ENCODE data around the gene SH2D6. TPM values are rescaled to one million over a fixed set of nuclear protein-coding genes. Genes with fewer than 3 reads are reported as not detected.

The SH2D6 gene
- total and polyA plus RNA-seq, 8 donors: 0.42 to 1.3 (median 0.80) TPM

- Histone ChIP-seq H3K27me3 (no peaks in the 10 kb centered on the region), H3K9me3 (no peaks in the 10 kb centered on the region), H3K4me1 (peaks cover 18 to 42% of the 10 kb centered on the region in 2 donors), H3K36me3 (no peaks in the 10 kb centered on the region), H3K27ac (no peak overlapping the region), H3K4me3 (no peak overlapping the region)
- ATAC-seq: no peak
- intact Hi-C loops (cut with DNase I): no loop called here
- DNase-seq: no peak
- no peak for TF ChIP-seq CTCF (IDR thresholded peaks at IDR 0.05)
These were observed 5.0 kb downstream of the SH2D6 start for GRCh38 chr2:85423525-85423924.

GRCh38 chr2:85425588-85425987 is 7.1 kb downstream of the SH2D6 start:
- no peak for TF ChIP-seq CTCF (IDR thresholded peaks at IDR 0.05)
- Histone ChIP-seq H3K4me1 (peaks cover 7 to 33% of the 10 kb centered on the region in 2 donors), H3K27me3 (no peaks in the 10 kb centered on the region), H3K4me3 (no peak overlapping the region), H3K9me3 (no peaks in the 10 kb centered on the region), H3K27ac (no peak overlapping the region), H3K36me3 (no peaks in the 10 kb centered on the region)
- no peak for ATAC-seq
- no peak for DNase-seq
- intact Hi-C loops (cut with DNase I): loop anchor here in 1 of 2 donors (5.0 kb wide), 1 partner anchor 112 kb away; the partner anchor contains the start of gene MAT2A

GRCh38 chr2:85427300-85427835 is 8.9 kb downstream of the SH2D6 start:
- DNase-seq: no peak
- no peak for TF ChIP-seq CTCF (IDR thresholded peaks at IDR 0.05)
- no peak overlapping the region for H3K4me3 ChIP-seq
- no peaks in the 10 kb centered on the region for H3K27me3 ChIP-seq
- ATAC-seq: peak; percentile 16
- H3K36me3 ChIP-seq: no peaks in the 10 kb centered on the region
- H3K27ac ChIP-seq: no peak overlapping the region
- intact Hi-C loops (cut with DNase I): loop anchor here in 1 of 2 donors (5.0 kb wide), 1 partner anchor 110 kb away; the partner anchor contains the start of gene MAT2A
- H3K9me3 ChIP-seq: no peaks in the 10 kb centered on the region
- H3K4me1 ChIP-seq: peaks cover 0 to 22% of the 10 kb centered on the region in 2 donors

- DNase-seq (no peak), ATAC-seq (peak; percentile 20)
- intact Hi-C loops (cut with DNase I): loop anchor here in 1 of 2 donors (5.0 kb wide), 1 partner anchor 109 kb away; the partner anchor contains the start of gene MAT2A
- Histone ChIP-seq H3K9me3 (no peaks in the 10 kb centered on the region), H3K4me1 (peaks cover under 1 to 26% of the 10 kb centered on the region in 2 donors), H3K4me3 (no peak overlapping the region), H3K36me3 (no peaks in the 10 kb centered on the region), H3K27me3 (no peaks in the 10 kb centered on the region), H3K27ac (peak overlapping the region in 1 of 2 donors; percentile 43)
- no peak for TF ChIP-seq CTCF (IDR thresholded peaks at IDR 0.05)
These were observed 9.9 kb downstream of the SH2D6 start for GRCh38 chr2:85428343-85428881.

- DNase-seq (no peak), ATAC-seq (no peak)
- intact Hi-C loops (cut with DNase I): loop anchor here in 1 of 2 donors (5.0 kb wide), 1 partner anchor 108 kb away; the partner anchor contains the start of gene MAT2A
- Histone ChIP-seq H3K4me3 (no peak overlapping the region), H3K27ac (no peak overlapping the region), H3K9me3 (no peaks in the 10 kb centered on the region), H3K27me3 (no peaks in the 10 kb centered on the region), H3K36me3 (no peaks in the 10 kb centered on the region), H3K4me1 (peaks cover 6 to 35% of the 10 kb centered on the region in 2 donors)
- no peak for TF ChIP-seq CTCF (IDR thresholded peaks at IDR 0.05)
These were observed 10.9 kb downstream of the SH2D6 start for GRCh38 chr2:85429213-85429923.

Measured in left lung (tissue), 10 donors.